Sciatic nerve (tissue), 2 donors: ENCODE results near the gene ING4. TPM values are rescaled to one million over a fixed set of nuclear protein-coding genes. Genes with fewer than 3 reads are reported as not detected.

ENCODE experiments used
- ATAC-seq: fragments of 200-7000 bp; cut with Tn5 transposase; one replicate; pipeline ENCODE4 v1.9.1; 2020; ENCODE audit warnings: mild to moderate bottlenecking, moderate library complexity
- DNase-seq: peaks from one replicate; pipeline ENCODE4 v3.0.0-alpha.2; 2020; ENCODE audit warnings: low spot score
- intact Hi-C: fragments of 100-400 bp; cut with DNase I; formaldehyde crosslinking; loops from one replicate; pipeline ENCODE4 v1.14.2; 2022
- total RNA-seq: library from RNA; stranded (reverse); fragmentation: NEBNext Ultra II Directional; extraction: Animal tissue kit (Norgen Biotek cat#: 25700); gene quantifications from one replicate; pipeline ENCODE4 v1.2.1, GENCODE V29; 2021
- donor health status: DM: no; HTN: no; CAD: no.
- donor health status: DM: no; HTN: no; CAD: no.

Gene ING4
- total RNA-seq, 1 donor from 2014 or later = 42.1 TPM

- DNase-seq = no peak
- intact Hi-C loops = no loop called here
- ATAC-seq = no peak
These were observed 21.8 kb downstream of the ING4 start for GRCh38 chr12:6641131-6641530.

DNA sequence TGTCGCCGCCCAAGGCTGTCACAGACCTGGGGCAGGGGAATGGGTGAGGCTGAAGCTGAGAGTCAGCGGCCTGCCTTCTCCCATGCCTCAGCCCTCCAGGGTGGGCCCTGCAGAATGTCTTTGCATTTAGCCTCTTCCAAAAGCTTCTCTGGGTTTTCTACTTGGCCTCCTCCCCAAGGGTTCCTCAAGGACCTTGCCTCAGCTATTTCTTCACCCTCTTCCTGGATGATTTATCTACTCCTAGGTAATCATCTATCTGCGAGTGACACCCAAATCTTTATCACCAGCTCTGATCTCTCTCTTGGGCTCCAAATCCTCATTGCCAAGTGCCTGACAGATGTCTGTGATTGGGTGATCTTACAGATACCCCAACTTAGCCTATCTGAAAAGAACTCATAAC, 22.4 kb downstream of the ING4 start:
- DNase-seq (no peak), ATAC-seq (no peak)
- intact Hi-C loops = no loop called here

GRCh38 chr12:6639151-6639801, 23.6 kb downstream of the ING4 start:
- ATAC-seq (no peak), DNase-seq (no peak)
- intact Hi-C loops = no loop called here

- peak; percentile 24 for ATAC-seq
- intact Hi-C loops = no loop called here
- DNase-seq = no peak
These were observed 24.6 kb downstream of the ING4 start for GRCh38 chr12:6638305-6638704.

- DNase-seq (no peak), ATAC-seq (peak; percentile 75)
- intact Hi-C loops = no loop called here
These were observed 26.9 kb downstream of the ING4 start, which contains the start of gene LPAR5 for GRCh38 chr12:6635856-6636531. Gene LPAR5 (minus strand): TSS chr12:6635959. CDS start chr12:6621248, 14,711 bp downstream.

DNA sequence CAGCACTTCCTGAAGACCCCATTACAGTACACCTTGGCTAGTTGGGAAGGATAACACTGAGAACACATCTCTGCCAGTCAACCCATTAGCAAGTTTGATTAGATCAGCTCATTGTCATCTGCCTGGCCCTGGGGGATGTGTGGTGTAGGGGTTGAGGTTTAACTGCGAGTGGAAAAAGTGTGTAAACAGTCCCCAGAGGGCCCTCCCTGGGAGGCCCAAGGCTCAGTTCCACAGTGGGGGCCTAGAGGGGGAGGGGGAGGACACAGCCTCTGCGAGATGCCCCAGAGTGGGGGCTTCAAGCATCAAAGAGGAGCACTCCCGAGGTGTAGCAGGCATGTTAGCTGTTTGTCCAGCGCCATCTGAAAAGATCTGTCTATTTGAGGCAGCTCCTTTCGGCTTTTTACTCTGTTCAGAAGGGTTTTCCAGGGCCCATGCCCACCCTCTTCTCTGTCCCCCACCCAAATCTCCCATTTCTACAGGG, 27.5 kb downstream of the ING4 start:
- ATAC-seq = peak; percentile 20
- DNase-seq = no peak

GRCh38 chr12:6632026-6632983, 30.6 kb downstream of the ING4 start:
- ATAC-seq (peak; percentile 80), DNase-seq (no peak)
- intact Hi-C loops = no loop called here

More for the DNA sequence above, 27.5 kb downstream of the ING4 start:
- intact Hi-C loops = no loop called here

DNA sequence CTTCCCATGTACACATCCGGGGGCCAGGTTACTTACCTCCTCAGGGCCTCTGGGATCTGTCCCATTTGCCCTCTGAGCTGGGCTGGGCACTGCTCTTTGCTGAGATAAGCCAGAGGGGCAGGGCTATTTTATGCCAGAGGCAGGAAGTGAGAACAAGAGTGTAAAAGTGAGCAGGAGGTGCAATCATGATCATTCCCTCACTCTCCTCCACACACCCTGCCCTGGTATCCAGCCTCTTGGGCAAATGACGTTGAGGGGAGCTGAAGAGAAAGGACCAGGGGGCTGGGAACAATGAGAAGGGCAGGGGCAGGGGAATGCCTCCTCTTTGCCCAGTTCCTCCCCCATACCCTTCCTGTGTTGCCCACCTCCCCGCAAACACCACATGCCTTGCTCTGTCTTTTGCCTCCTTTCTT, 31.4 kb downstream of the ING4 start:
- intact Hi-C loops = no loop called here
- DNase-seq = no peak
- ATAC-seq = peak; percentile 34

GRCh38 chr12:6630736-6631135, 32.2 kb downstream of the ING4 start:
- DNase-seq (no peak), ATAC-seq (no peak)
- intact Hi-C loops = no loop called here

GRCh38 chr12:6627616-6628015, 35.3 kb downstream of the ING4 start:
- intact Hi-C loops = no loop called here

GRCh38 chr12:6626654-6627283, 36.1 kb downstream of the ING4 start:
- DNase-seq (no peak), ATAC-seq (no peak)
- intact Hi-C loops = no loop called here

More at GRCh38 chr12:6627616-6628015, 35.3 kb downstream of the ING4 start:
- DNase-seq (no peak), ATAC-seq (no peak)

DNA sequence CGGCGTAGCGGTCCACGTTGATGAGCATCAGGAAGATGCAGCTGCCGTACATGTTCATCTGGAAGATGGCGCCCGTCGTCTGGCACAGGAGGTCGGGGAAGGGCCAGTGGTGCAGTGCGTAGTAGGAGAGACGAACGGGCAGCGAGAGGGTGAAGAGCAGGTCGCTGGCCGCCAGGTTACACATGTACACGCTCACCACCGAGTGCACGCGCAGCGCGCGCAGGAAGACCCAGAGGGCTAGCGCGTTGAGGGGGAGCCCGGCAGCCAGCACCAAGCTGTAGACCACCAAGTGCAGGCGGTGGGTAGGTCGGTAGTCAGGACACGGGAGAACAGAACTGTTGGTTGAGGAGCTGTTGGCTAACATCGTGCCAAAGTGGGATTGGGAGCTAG, 42.0 kb downstream of the ING4 start:
- ATAC-seq (no peak), DNase-seq (no peak)
- intact Hi-C loops = no loop called here

DNA sequence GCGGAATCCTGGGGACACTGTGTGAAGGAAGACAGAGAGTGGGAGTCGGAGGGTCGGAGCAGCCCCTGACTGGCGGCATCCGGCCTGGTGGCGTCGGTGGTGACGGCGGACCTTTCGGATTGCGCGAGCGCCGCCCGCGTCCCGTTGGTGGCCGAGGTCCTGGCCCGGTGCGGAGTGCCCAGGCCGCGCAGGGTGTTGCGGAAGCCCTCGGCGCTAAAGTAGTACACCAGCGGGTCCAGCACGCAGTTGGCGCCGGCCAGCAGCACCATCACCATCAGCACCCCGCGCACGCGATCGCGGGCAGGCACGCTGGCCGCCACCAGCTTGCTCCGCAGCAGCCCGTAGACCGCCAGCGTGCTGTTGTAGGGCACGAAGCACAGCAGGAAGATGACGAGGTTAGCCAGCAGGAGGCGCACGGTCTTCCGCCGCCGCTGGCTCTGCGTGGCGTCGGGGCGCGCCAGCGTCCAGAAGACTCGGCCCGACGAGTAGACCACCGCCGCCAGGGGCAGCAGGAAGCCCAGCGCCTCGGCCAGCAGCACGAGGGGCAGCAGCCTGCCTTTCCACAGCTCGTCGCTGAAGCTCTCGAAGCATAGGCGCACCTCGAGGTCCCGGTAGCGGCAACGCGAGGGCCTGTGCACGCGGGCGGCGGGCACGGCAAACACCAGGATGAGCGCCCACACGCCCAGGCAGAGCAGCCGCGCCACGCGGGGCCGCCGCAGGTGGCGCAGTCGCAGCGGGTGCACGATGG, 42.6 kb downstream of the ING4 start:
- intact Hi-C loops = no loop called here
- ATAC-seq (no peak), DNase-seq (no peak)

DNA sequence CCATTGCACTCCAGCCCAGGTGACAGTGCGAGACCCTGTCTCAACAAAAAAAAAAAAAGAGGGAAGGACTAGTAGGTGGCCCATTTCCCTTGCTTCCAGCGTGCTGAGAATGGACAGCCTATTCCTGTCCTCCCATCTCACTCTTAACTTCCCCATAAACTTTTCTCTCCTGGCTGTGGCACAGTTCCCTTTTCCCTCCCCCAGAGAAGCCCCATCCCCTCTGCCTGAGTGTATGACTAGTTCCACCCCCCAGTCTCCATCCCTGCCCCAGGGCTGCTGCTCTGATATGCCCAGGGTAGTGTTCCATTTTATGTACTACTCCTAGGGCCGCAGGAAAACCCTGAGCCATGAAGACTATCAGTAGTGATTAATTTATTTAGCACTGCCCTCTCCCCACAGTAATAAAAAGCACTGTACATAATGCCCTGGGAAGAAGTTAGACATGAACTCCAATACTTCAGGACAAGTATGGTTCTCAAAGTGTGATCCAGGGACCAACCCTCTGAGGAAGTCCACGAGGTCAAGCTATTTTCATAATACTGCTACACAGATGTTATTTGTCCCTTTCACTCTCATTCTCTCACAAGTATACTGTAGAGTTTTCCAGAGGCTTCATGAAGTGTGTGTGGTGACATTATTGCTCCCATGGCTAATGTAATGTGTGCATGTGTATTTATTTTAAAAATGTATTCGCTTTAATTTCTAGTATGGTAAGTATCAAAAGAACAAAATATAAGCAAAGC, 44.3 kb downstream of the ING4 start:
- ATAC-seq = no peak
- intact Hi-C loops = no loop called here
- no peak for DNase-seq

DNA sequence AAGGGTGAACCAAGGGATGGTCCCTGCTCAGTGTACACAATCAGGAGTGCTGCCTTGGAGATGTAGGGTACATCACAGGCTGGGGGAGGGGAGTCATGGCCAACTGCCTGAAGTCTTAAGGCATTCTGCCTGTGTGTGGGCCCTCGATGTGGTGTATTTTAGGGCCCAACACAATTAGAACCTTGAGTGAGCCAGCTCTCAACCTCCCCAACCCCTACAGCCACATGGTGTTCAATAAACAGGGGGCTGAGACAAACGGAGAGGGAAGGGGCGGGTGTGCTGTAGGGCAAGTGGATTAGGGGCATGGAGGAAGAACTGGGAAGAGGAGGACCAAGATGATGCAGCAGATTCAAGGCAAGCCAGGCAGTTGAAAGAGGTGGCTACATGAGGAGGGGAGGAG, 47.1 kb downstream of the ING4 start:
- DNase-seq (no peak), ATAC-seq (no peak)
- intact Hi-C loops = no loop called here

DNA sequence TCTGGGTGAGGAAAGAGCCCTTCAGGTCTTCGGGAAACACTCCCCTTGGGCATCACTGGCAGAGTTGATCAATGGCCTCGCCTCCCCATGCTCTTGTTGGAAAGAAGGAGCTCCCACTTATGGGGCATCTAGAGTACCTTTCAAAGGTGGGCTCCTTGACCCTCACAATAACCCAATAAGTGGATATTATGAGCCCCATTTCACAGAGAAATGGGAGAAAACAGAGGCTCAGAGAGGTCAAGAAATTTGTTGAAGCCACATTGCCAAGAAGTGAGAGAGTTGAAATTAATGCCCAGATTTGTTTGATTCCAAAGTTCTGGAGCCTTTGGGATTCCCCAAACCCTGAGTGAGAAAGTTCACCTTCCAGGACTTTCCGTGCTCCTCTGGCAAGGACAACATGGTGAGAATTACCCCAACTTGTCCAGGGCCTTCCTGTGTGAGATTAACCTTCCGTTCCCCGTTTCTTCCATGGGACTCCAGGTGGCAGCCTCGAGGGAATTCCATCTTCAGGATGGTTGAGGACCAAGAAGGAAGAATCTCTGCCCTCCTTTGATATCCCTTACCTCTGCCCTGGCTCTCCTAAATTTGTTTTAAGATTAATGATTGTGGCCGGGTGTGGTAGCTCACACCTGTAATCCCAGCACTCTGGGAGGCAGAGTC, 48.3 kb downstream of the ING4 start:
- ATAC-seq = no peak
- intact Hi-C loops = no loop called here
- no peak for DNase-seq

DNA sequence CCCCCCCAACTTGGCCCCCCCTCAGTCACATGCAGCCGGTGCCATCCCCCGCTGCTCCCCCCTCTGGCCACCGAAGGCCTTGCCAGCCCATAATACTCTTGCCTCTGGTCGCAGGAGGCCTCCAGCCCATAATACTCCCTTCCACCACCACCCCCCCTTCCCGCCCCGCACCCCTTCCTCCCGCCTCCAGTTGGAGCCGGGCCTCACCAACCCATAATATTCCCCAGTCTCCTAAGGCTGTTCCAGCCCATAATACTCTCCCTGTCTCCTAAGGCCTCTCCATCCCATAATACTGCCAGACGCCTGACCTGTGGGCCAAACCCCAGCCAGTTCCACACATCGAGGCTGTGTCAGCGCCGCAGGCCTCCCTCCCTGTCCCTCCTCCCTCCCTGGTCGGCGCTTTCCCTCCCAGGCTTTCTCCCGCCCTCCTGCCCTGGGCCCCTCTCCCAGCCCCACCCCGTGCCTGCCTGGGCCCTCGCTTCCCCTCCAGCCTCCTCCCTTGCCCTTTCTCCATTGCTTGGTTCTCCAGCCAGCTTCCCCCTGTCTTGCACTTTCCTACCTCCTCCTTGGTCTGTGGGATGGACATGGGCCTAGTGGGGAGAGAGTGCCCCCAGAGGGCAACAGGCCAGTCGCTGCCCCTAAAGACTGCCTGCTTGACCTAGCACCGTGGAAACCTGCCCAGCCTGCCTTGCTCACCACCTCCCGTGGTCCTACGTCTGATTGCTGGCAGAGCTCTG, 49.0 kb downstream of the ING4 start:
- intact Hi-C loops = no loop called here
- ATAC-seq = peak; percentile 90
- peak; percentile 94 for DNase-seq
